Stimulated activated CD4-positive, alpha-beta T cell treated with anti-CD3 and anti-CD28 coated beads, TNF-alpha, amount 100 ng/mL, for 1 hour (primary cell): ENCODE results near the gene ODF2L.

ENCODE experiments used
- DNase-seq, 3 donors: peaks; one replicate each; pipeline ENCODE4 v3.0.0-alpha.2; 2020; ENCODE audit warnings: low read depth in 3 of 3, low spot score in 1 of 3

ODF2L gene, protein sequence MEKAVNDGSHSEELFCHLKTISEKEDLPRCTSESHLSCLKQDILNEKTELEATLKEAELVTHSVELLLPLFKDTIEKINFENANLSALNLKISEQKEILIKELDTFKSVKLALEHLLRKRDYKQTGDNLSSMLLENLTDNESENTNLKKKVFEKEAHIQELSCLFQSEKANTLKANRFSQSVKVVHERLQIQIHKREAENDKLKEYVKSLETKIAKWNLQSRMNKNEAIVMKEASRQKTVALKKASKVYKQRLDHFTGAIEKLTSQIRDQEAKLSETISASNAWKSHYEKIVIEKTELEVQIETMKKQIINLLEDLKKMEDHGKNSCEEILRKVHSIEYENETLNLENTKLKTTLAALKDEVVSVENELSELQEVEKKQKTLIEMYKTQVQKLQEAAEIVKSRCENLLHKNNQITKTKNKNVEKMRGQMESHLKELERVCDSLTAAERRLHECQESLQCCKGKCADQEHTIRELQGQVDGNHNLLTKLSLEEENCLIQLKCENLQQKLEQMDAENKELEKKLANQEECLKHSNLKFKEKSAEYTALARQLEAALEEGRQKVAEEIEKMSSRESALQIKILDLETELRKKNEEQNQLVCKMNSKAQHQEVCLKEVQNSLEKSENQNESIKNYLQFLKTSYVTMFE

DNA sequence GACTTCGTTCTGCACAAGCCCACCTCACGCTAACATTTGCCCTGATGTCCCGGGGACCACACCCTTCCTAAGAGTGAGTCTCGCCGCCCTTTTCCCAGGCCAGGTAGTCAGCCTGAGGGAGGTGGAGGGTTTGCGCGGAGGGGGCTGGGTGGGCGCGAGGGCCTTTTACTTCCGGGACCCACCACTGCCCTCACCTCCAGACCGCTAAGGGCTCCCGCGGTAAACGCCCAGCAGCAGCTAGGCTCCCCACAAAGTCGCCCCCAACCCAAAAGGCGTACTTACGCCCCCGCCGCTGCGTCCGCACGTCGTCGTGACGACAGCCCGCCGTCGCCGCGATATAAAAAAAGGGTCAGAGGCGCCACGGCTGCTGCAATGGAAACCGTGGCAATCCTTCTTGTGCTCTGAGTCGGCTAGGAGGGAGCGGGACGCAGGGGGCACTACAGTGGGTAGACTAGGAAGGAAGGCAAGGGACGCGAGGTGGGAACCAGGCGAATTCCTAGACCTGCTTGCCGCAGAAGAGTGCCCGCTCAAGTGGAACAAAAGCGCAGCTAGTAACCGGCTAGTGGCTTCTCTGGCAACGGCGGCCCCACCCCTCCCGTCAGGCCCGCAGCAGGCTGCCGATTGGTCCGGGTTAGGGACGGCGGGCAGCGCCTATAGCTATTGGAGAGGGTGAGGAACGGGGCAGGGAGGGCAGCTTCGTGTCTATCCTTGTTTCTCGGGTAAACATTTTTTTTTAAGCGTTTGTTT, at the start of gene ODF2L:
ODF2L (minus strand) TSS at position 573 of the 747 bp plus-strand sequence. CDS start 9,296 bp downstream, outside the sequence.
- DNase-seq = peak; percentile 69 to 76 (median 69)

DNA sequence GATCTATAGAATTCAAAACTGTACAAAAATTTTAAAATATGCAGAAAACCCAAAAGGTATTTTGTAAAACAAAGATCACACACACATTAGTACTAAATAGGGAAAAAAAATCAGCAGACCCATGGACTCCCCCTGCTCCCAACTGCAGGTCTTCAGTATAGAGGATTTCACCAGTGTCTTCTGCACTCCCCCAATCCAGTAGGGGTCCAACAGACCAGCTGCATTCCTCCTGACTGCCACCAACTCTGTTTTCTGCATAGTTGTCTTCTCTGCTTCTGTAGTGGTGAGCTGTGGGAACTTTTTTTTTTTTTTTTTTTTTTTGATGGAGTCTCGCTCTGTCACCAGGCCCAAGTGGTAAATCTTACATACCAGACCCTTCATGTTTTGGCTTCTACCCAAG, 49.8 kb upstream of the ODF2L start:
- DNase-seq = no peak

DNA sequence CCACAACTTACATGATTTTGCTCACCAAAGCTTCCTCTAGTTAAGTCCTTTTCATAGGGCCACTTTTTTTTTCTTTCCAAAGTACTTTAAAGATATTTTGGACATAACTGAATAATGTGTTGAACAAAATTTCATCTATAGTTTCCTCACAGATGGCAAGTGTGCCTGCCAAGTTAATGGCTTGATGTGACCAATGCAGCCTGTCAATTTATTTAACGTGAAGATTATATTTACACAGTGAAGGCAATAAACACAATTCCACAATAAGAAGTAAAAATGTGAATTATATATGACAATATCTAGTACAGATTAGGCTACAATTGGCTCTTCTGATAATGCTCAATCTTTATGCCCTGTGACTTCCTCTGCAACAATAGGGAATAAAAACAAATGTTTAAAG, 45.9 kb upstream of the ODF2L start:
- no peak for DNase-seq

DNA sequence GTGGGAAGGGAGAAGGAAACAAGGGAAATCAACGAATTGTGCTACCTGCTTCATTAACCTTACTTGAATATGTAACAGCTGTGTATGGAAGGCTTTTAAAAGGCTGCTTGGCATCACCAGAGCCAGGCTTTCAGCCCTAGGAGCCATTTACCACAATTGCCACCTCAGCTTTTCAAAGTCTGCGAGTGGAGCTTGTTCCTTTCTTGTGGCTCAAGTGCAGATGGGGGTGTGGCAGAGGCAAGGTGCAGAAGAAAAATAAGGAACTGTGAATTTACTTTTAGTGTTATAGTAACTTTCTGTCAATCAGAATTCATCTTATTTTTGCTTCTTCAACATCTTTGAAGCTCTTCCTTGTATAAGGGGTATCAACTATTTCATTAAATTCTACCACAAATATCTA, 45.5 kb upstream of the ODF2L start:
- no peak for DNase-seq

DNA sequence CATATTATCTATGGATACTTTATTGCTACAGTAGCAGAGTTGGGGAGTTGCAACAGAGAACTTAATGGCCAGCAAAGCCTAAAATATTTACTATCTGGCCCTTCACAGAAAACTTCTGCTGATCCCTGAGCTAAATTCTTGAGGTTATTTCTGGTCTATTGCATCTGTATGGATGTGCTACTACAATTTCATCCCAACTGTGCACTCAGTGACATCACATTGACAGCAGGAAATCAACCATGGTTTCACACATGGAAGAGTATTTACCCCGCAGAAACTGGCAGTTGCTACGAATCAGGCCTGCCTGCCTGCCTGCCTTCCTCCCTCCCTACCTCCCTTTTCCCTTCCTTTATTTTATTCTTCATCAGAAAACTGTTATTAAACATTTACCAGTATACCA, 39.9 kb upstream of the ODF2L start:
- DNase-seq = no peak

DNA sequence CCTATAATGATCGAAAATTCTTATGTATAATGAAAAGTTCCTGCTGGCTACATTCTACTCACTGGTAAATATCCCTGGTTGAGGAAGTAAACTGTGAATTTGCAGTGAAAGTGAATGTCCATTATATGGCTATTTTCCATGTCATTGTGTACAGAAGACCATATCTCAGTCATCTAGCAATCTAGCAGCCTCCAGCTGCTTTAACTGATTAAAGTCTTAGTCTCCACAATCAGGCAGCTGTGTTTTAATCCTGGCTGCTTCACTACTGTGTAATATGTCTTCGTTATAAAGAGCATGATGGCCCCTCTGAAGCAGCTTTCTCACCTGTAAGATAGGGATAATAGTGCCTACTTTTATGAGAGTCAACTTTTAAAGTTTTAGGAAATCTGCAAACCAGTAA, 39.2 kb upstream of the ODF2L start:
- no peak for DNase-seq

DNA sequence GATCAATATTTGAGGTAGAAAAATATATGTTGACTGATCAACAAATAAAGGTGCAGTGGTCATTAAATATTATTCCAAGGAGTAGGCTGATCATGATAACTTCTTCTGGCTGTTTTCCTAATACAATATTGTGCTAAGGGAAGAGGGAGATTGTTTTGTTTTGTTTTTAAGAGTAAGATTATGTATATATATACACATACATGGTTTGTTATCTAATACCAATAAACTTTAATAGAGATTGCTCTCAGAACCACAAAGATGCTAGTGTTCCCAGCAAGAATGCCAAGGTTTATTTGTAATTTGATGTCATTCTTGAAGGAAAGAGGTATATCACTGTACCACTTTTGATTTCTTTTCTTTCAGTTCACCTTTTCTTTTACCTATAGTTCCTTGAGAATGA, 37.9 kb upstream of the ODF2L start:
- DNase-seq = no peak

DNA sequence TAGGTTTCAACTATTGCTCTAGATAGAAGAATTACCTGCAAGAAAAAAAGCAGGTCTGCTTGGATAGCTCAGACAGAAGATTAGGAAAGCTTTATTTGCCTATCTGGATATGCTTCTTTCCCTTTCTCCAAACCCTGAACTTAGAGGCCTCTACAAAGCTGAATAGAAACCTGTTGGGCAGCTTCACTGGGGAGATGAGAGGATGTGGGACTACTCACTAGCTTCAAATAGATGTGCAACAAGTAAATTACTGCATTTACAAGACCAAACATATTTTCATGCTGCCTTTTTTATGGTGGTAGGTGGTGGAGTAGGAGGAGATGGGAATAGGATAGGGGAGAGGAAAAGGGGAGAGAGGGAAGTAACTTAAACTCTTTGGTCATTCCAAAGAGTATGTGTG, 34.3 kb upstream of the ODF2L start:
- DNase-seq = no peak

DNA sequence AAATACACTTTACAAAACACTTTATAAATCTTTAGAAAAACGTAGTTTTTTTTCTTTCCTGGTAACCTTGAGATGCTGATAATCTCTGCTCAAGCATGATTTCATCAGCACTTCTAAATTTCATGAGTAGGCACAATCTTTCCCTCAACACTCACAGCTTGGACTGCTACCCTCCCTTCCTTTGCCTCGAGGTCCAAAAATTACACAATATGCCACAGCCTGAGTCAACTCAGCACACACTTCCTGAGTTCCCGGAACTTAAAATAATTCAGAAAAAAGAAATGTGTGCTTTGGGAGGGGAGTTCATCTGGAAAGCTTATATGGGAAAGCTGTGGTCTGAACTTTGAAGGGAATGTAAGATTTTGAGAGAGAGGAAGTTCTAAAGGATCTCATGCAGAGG, 33.7 kb upstream of the ODF2L start:
- no peak for DNase-seq

DNA sequence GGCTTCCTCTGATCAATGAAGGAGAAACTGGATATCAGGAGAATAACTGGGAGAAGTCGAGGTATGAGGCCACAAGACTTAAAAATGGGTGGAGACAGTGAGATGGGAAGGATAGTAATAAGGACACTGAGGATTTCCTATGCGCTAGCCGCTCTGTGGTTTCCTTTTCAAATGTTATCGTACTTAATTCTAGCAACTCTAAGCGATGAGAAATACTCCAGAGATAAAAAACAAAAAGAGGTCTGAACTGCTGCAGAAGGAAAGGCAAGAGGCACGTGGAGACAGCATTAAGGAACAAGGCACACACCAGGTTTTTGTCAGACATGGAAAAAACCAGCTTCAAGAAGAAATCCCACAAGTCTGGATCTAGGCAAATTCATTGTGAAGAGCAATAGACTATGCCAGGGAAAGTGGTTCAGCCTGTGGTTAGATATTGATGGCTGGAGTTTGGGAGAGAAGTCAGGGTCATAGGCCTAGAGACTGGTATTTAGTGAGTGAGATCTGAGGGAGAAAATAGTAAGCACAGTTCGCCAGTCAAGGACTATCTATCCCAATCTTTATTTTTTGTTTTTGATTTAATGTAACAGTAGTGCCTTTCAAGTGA, 33.1 kb upstream of the ODF2L start:
- DNase-seq = no peak

DNA sequence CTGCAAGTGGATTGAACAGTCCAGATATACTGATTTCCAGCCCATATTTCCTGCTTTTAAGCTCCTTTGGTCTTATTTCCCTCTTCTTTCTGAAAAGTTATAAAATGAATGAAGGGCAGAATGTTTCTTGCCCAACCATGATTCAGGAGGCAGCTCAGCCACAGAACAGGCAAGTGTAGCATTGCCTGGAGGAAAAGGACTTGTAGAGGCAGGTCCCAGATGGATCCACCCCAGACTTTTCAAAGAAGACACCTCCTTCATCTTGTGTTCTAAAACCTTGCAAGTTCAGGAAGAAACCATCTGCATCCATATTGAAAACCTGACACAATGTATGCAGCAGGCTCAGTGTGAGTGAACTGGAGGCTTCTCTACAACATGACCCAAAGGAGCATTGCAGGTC, 27.8 kb upstream of the ODF2L start, which contains the start of gene CLCA2:
CLCA2 (plus strand) TSS at position 299 of the 400 bp plus-strand sequence; CDS start at position 376, 77 bp downstream.
- DNase-seq = no peak

DNA sequence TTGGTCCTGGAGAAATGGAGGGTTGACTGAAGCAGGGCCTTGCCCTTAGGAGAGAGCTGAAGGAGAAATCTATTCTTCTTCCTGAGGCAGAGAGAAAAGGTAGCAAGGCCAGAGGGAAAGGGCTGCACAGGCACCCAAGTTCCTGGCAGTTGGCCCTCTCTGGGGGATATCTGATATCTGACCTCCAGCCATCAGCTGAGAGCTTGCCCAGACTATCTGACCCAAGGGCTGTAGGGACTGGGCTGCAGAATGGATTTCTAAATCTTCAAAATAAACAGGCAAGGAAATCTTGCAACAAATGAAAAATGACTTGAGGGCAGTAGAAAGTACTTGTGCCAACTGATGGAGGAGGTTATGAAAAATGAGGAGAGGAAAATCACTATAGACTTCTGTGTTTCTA, 27.4 kb upstream of the ODF2L start:
- DNase-seq = no peak

DNA sequence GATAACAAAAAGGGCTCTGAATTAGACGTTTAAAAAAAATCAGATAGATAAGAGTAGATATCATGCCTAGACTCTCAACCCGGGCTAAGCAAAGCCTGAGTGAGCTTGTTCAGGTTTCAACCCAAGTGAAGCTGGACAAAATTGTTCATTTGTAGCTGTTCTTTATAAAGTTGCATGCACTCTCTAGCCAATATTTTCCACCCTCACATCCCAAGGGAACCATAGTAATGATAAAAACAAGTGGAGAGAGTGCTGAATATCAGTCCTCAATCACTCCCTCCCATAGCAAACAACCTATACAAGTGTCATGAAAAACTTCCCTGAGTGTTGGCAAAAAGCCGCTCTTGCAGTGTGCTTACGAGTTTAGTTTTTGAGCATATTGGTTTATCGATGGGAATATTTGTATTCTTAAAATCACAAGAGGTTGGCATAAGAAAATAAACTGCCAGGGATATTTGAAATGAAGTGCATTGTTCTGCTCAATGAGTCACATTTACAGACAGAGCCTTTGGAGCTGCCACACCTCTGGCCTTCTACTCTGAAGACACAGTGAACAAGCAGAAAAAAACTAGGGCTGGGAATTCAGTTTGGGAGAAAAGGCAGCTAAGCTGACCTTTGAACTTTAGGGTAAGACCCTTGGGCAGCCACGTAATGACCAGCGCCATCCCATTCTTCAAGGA, 25.6 kb upstream of the ODF2L start:
- DNase-seq = no peak

DNA sequence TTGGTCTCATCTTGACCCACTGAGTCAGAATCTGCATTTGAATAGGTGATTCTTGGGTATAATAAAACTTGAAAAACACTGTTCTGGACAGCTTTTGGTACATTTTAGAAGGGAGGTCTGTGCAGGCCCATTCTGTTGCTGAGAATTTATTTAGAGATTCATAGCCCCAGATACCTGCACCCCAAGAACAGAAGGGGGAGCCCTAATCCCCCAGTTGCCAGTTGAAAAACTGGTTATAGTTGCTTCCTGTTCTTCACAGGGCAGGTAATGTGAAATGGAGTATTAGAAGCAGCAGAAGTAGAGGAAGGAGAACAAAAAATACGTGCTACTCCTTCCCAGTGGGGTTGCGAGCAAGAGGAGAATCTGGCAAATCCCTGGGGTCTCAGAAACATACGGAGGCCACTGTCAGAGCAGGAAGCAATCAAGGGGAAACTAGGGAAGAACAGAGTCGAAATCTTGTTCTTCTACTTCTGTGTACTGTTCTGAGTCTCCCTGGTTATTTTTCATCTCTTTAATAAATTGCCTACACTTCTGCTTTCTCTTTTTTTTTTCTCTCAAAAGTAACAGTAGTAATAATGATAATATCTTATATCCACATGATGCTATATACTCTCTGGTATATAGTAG, 23.3 kb upstream of the ODF2L start:
- peak in 1 of 3 donors; percentile 9 for DNase-seq

DNA sequence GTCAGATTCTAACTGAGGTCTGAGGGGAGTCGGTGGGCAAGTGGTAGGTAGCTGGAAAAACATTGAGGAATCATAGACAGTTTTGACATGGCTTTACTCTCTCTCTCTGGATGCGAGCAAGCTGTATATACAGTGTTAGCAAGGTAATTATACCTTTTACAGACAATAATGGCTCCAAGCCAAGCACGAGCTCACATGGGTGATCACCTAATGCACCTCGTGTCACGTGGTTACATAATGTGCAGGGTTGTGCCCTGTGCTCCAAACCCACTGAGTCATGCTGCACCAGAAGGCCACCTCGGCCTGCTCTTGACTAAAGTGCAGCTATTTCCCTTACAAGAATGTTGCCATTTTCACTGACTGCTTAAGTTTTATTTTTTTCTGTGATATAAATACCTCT, 20.2 kb upstream of the ODF2L start:
- DNase-seq = no peak

DNA sequence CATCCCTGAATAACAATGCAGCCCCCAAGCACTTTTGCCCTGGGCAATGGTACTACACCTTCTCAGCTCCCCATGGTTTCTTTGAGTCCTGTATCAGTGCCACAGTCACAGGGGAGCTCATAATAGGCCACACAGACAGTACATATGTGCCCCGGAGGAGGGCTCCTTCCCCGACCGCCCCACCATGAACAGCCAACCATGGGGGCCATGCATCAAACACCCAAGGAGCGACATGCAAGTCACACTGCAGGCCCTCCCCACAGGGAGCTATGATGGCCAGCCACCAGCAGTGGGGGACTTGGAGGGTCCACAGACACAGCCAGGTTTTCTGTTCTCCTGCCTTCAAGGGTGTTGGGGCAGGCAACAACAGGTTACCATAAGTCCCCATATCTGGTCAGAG, 14.8 kb upstream of the ODF2L start:
- no peak for DNase-seq

DNA sequence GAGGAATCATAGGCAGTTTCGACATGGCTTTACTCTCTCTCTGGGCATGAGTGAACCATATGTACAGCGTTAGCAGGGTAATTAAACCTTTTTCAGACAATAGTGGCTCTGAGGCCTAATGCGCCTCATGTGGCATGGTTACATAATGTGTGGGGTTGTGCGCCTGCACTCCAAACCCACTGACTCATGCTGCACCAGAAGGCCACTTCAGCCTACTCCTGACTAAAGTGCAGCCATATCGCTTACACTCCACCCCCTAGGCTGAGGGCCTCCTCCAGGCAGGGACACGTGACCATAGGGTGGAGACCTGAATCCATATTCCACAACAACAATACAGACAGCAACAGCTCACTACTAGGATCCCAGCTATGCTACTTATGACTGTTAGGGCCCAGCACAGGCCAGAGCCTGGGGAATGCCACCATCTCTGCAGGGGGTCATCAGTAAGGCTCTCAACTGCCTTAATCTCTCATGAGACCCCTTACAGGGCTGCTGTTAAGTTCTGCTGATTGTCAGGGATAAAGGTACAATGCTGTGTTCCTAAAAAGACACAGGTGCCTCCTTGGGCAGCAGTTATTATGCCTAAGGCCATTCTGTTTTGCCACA, 13.4 kb upstream of the ODF2L start:
- DNase-seq = no peak

DNA sequence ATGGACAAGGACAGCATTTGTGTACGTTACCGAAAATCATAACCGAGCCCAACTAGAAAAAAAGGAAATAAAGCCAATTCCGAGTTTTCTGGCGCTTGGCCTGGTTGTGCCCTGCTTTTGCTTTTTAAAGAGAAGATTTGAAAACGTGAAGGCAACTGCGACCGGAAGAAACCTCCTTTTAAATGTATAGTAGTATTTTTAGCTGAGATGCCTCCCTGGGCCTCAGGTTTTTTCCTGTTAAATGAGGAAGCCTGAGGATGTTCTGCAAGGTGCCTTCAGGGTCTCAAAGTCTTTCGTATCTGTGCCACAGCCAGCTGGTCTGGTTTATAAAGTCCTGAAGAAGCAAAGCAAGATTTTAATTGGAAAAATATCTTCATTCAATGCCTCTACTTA, 371 bp upstream of the ODF2L start:
- no peak for DNase-seq

DNA sequence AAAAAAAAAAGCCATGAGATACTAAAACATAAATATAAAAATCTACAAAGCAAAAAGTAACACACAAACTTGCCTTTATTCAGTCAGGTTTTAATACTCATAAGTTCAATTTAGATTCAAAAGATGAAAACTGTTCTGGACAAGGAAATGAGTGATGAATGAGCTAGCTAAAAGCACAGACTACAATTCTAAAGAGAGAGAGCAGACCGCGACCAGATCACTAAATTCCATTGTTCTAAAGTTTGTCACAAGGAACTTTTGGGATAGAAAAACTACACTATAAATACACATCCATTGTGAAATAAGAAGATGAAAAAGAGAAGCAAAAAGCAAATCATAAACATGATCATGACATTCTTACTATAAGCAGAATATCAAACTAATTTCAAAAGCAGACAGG, 1.7 kb downstream of the ODF2L start:
- no peak for DNase-seq

DNA sequence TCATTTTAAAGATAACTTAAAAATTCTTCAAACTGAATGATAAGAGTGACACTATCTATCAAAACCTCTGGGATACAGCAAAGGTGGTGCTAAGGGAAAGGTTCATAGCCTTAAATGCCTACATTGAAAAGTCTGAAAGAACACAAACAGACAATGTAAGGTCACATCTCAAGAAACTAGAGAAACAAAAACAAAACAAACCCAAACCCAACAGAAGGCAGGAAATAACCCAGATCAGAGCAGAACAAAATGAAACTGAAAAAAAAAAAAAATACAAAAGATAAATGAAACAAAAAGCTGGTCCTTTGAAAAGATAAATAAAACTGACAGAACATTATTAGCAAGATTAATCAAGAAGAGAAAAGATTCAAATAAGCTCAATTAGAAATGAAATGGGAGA, 6.8 kb downstream of the ODF2L start:
- DNase-seq = no peak
